K562 (cell line): ENCODE measurements around the gene FLII. TPM values are rescaled to one million over a fixed set of nuclear protein-coding genes. Genes with fewer than 3 reads are reported as not detected.

ENCODE experiments used
- ATAC-seq: fragments of 200-7000 bp; cut with Tn5 transposase; 3 replicates; pipeline ENCODE4 v1.9.1; 2020; ENCODE audit warnings: moderate library complexity
- BruUV-seq: library from RNA; stranded (reverse); fragments of 400-500 nt; replicated peaks from 2 replicates; lab custom pipeline; 2021; lab: Mats Ljungman, UMichigan
- CTCF ChIA-PET: fragments of 300-600 bp; formaldehyde crosslinking; extraction: SDS; loops from one replicate; lab custom pipeline; 2021; ENCODE audit warnings: low intra/inter-chr PET ratio; lab: Yijun Ruan, JAX
- POLR2A ChIA-PET: fragments of 300-600, 350-650 bp; sonication (Branson Sonifier 250); formaldehyde crosslinking; extraction: SDS; loops from one replicate; lab custom pipeline; 2021; ENCODE audit warnings: antibody characterized with exemption, inconsistent platforms; lab: Yijun Ruan, JAX
- DNase-seq, 4 experiments: peaks; one replicate each; pipeline versions ENCODE4 v3.0.0 to v3.0.0-alpha.2; 2011 to 2018; ENCODE audit warnings: low spot score in 3 of 4, mixed read lengths in 3 of 4; ENCODE audit errors: extremely low read depth in 1 of 4
- FAIRE-seq: peaks from 2 replicates; lab custom pipeline; 2011; peaks lifted over from hg19 to GRCh38; lab: Jason Lieb, UNC
- H2AFZ ChIP-seq: 2 replicates; pipeline ENCODE4 v1.6.0; 2011; ENCODE audit warnings: low read depth, low read length, control low read depth, inconsistent platforms
- H3K27ac ChIP-seq: fragments of 200-600 bp; 3 replicates; pipeline ENCODE4 v1.8.0; 2011; ENCODE audit warnings: low read depth, mild to moderate bottlenecking, control low read depth, inconsistent platforms, low read length, moderate library complexity, mixed read lengths; ENCODE audit errors: extremely low read depth
- H3K27me3 ChIP-seq, 2 experiments: fragments of 300-600 bp in 1 of 2; 2 replicates in 1 of 2; 3 replicates in 1 of 2; pipeline versions ENCODE4 v1.6.0 to v1.8.0; 2011; ENCODE audit warnings: inconsistent platforms in 2 of 2, low read length in 2 of 2, mild to moderate bottlenecking in 1 of 2, mixed read lengths in 1 of 2, moderate library complexity in 1 of 2; ENCODE audit not compliant: control insufficient read depth in 2 of 2, insufficient read depth in 2 of 2
- H3K36me3 ChIP-seq: fragments of 300-600 bp; 3 replicates; pipeline ENCODE4 v1.8.0; 2011; ENCODE audit warnings: mild to moderate bottlenecking, low read length, inconsistent platforms; ENCODE audit not compliant: control insufficient read depth, insufficient read depth
- H3K4me1 ChIP-seq, 2 experiments: fragments of 200-600 bp in 1 of 2; replicated peaks in 1 of 2; 2 replicates in 1 of 2; 3 replicates in 1 of 2; pipeline versions ENCODE4 v1.5.1 to v1.8.0; 2011; ENCODE audit warnings: inconsistent platforms in 2 of 2, low read length in 2 of 2, mild to moderate bottlenecking in 1 of 2, mixed read lengths in 1 of 2, moderate library complexity in 1 of 2; ENCODE audit not compliant: control insufficient read depth in 2 of 2, insufficient read depth in 2 of 2
- H3K4me2 ChIP-seq: 2 replicates; pipeline ENCODE4 v1.6.1; 2011; ENCODE audit warnings: low read length, control low read depth, inconsistent platforms, mixed read lengths; ENCODE audit not compliant: insufficient read depth
- H3K4me3 ChIP-seq: fragments of 200-600 bp; sonication (generic), shearing (Covaris generic); 2 replicates; pipeline ENCODE4 v1.5.1; 2016; ENCODE audit warnings: control low read depth, inconsistent platforms
- H3K79me2 ChIP-seq: fragments of 200-600 bp; 3 replicates; pipeline ENCODE4 v1.8.0; 2011; ENCODE audit warnings: low read length, inconsistent platforms; ENCODE audit not compliant: control insufficient read depth, insufficient read depth
- H3K9ac ChIP-seq, 2 experiments: 2 replicates each; pipeline versions ENCODE4 v1.6.0 to v1.6.1; 2011; ENCODE audit warnings: low read depth in 2 of 2, low read length in 2 of 2, control low read depth in 1 of 2, inconsistent platforms in 1 of 2, mild to moderate bottlenecking in 1 of 2, mixed read lengths in 1 of 2; ENCODE audit not compliant: insufficient read depth in 1 of 2
- H3K9me1 ChIP-seq: one replicate; pipeline ENCODE4 v1.6.0; 2011; ENCODE audit warnings: inconsistent platforms, mild to moderate bottlenecking, low read length, moderate library complexity; ENCODE audit not compliant: control insufficient read depth, insufficient read depth
- H3K9me3 ChIP-seq: replicated peaks from 2 replicates; pipeline ENCODE4 v1.5.1; 2011; ENCODE audit warnings: low read depth, low read length, inconsistent platforms; ENCODE audit not compliant: control insufficient read depth, insufficient read depth
- H4K20me1 ChIP-seq: replicated peaks from 2 replicates; pipeline ENCODE4 v1.6.1; 2011; ENCODE audit warnings: low read length, inconsistent platforms, mixed read lengths; ENCODE audit not compliant: control insufficient read depth, insufficient read depth
- GABPA ChIP-seq: fragments of 200-800 bp; sonication (Bioruptor generic); conservative IDR thresholded peaks from 2 replicates; pipeline ENCODE4 v1.6.1; 2016; ENCODE audit warnings: low read depth, missing genetic modification characterization, missing compliant biosample characterization
- ZBTB33 ChIP-seq: sonication (generic); formaldehyde crosslinking; IDR thresholded peaks from 2 replicates; pipeline ENCODE4 v1.8.1; 2023; ENCODE audit warnings: mild to moderate bottlenecking, missing genetic modification reagents
- WGBS: fragments of 100-300 bp; shearing (Covaris generic); methylation state at CpG from one replicate; pipeline ENCODE4 v1.1.6; 2016; ENCODE audit warnings: low coverage, mixed read lengths; ENCODE audit not compliant: insufficient coverage; ENCODE audit errors: missing lambda C conversion rate; 5-methylcytosine and 5-hydroxymethylcytosine counted together
- in situ Hi-C: fragments of 300-500 bp; cut with MboI; formaldehyde crosslinking; loops from 4 replicates; pipeline ENCODE4 v1.15.0; 2018; ENCODE audit warnings: inconsistent platforms, mixed read lengths
- intact Hi-C: fragments of 100-400 bp; cut with micrococcal nuclease; formaldehyde crosslinking; loops from 2 replicates; pipeline ENCODE4 v1.14.2; 2022
- polyA plus RNA-seq, 8 experiments: library from polyadenylated mRNA; depleted of rRNA in 4 of 8; stranded (reverse) in 5 of 8; unstranded in 3 of 8; fragments of >200 nt; fragmentation: Nextera tagmentation in 2 of 8; fragmentation: Illumina TruSeq in 1 of 8; extraction: Ambion mirVana in 2 of 8; extraction: Trizol in 1 of 8; gene quantifications; 2 replicates each; pipeline versions ENCODE4 v1.2.1 to v1.2.3, GENCODE V29; 2011 to 2014; ENCODE audit warnings: inconsistent platforms in 1 of 8, missing spikeins in 1 of 8
- total RNA-seq, 7 experiments: library from RNA; depleted of rRNA in 6 of 7; stranded (reverse); fragments of >200 nt in 6 of 7; fragmentation: Illumina TruSeq in 2 of 7; extraction: Trizol in 2 of 7; gene quantifications; 2 replicates each; pipeline versions ENCODE4 v1.2.1 to v1.2.3, GENCODE V29; 2011 to 2021; ENCODE audit warnings: low replicate concordance in 1 of 7

FLII gene
- total and polyA plus RNA-seq, 9 of the 15 experiments (the other 6 are each of a cell fraction or from before 2014, with no cell fraction given) = 11.7 to 126 (median 82.5) TPM

GRCh38 chr17:18241229-18241871 is 17.2 kb downstream of the FLII start:
- ATAC-seq = no peak
- Histone ChIP-seq H3K4me3 (no peak overlapping the region), H3K36me3 (peaks cover 17% of the 10 kb centered on the region; the same call in 2 of the 3 replicates), H3K27me3 (no peaks in the 10 kb centered on the region), H3K79me2 (no peaks in the 10 kb centered on the region), H3K9me3 (no peaks in the 10 kb centered on the region), H4K20me1 (no peaks in the 10 kb centered on the region), H3K27ac (no peak overlapping the region), H3K9me1 (no peaks in the 10 kb centered on the region), H2AFZ (no peak overlapping the region), H3K4me2 (no peak overlapping the region), H3K4me1 (peaks cover 0 to 18% of the 10 kb centered on the region in 2 experiments; a peak in 2 of 5 replicates), H3K9ac (no peak overlapping the region)
- DNase-seq = no peak
- no TSS peak for BruUV-seq
- in situ Hi-C loops = no loop called here
- no peak for TF ChIP-seq GABPA (tag)
- peak; percentile 78; the same call in 1 of the 2 replicates for TF ChIP-seq ZBTB33 (CRISPR knock-in tag)
- FAIRE-seq = no peak
- intact Hi-C loops = no loop called here
- ChIA-PET CTCF (no interaction called here), POLR2A (no interaction called here)
- WGBS = 71% methylated on average over 20 of the region's 28 CpGs
